Jurkat, Clone E6-1 (cell line): ENCODE results near the gene RBM24.
"Not testable (repeated sequence)": the region's sequence is repeated elsewhere in the genome, so short reads cannot be mapped to it uniquely, and the experiment has no call there.

ENCODE experiments used
- DNase-seq: peaks from one replicate; pipeline ENCODE4 v3.0.0-alpha.2; 2011; ENCODE audit warnings: low read depth, low spot score
- H3K4me3 ChIP-seq: 2 replicates; pipeline ENCODE4 v1.5.1; 2011; ENCODE audit warnings: mild to moderate bottlenecking, low read length, control low read depth, moderate library complexity

Gene RBM24

GRCh38 chr6:17281497-17282481 lies 628 bp downstream of the RBM24 start:
- no peak overlapping the region for H3K4me3 ChIP-seq
- DNase-seq = no peak

GRCh38 chr6:17283074-17283473 lies 1.9 kb downstream of the RBM24 start:
- no peak for DNase-seq
- H3K4me3 ChIP-seq = no peak overlapping the region

- no peak overlapping the region for H3K4me3 ChIP-seq
- DNase-seq = no peak
These were observed 8.5 kb downstream of the RBM24 start for GRCh38 chr6:17289630-17290061.

GRCh38 chr6:17291778-17292177 lies 10.6 kb downstream of the RBM24 start:
- no peak overlapping the region for H3K4me3 ChIP-seq
- DNase-seq = no peak

- H3K4me3 ChIP-seq = no peak overlapping the region
- no peak for DNase-seq
These were observed 11.5 kb downstream of the RBM24 start for GRCh38 chr6:17292600-17293133.

GRCh38 chr6:17293395-17293794 lies 12.2 kb downstream of the RBM24 start:
- no peak for DNase-seq
- H3K4me3 ChIP-seq = no peak overlapping the region

- H3K4me3 ChIP-seq = no peak overlapping the region
- DNase-seq = no peak
These were observed 16.3 kb downstream of the RBM24 start for GRCh38 chr6:17297271-17298080.

- H3K4me3 ChIP-seq = no peak overlapping the region
- no peak for DNase-seq
These were observed 17.1 kb downstream of the RBM24 start for GRCh38 chr6:17298257-17298656.

GRCh38 chr6:17299222-17299621 lies 18.1 kb downstream of the RBM24 start:
- no peak overlapping the region for H3K4me3 ChIP-seq
- DNase-seq = no peak

- no peak for DNase-seq
These were observed 18.6 kb downstream of the RBM24 start for GRCh38 chr6:17299750-17300149.

GRCh38 chr6:17300637-17301036 lies 19.5 kb downstream of the RBM24 start:
- no peak overlapping the region for H3K4me3 ChIP-seq
- no peak for DNase-seq

More at GRCh38 chr6:17299750-17300149, 18.6 kb downstream of the RBM24 start:
- H3K4me3 ChIP-seq = no peak overlapping the region

GRCh38 chr6:17303444-17303843 lies 22.3 kb downstream of the RBM24 start:
- H3K4me3 ChIP-seq = no peak overlapping the region

GRCh38 chr6:17305219-17306001 lies 24.2 kb downstream of the RBM24 start:
- DNase-seq = peak; percentile 19
- H3K4me3 ChIP-seq = no peak overlapping the region

More at GRCh38 chr6:17303444-17303843, 22.3 kb downstream of the RBM24 start:
- no peak for DNase-seq

- no peak for DNase-seq
These were observed 30.6 kb downstream of the RBM24 start for GRCh38 chr6:17311595-17312311.

GRCh38 chr6:17313238-17313637 lies 32.1 kb downstream of the RBM24 start:
- not testable (repeated sequence) for DNase-seq, H3K4me3 ChIP-seq

More at GRCh38 chr6:17311595-17312311, 30.6 kb downstream of the RBM24 start:
- no peak overlapping the region for H3K4me3 ChIP-seq

GRCh38 chr6:17313971-17314370 lies 32.8 kb downstream of the RBM24 start:
- no peak for DNase-seq
- H3K4me3 ChIP-seq = no peak overlapping the region

- H3K4me3 ChIP-seq = no peak overlapping the region
- no peak for DNase-seq
These were observed 34.1 kb downstream of the RBM24 start for GRCh38 chr6:17315262-17315661.

- H3K4me3 ChIP-seq = no peak overlapping the region
- DNase-seq = no peak
These were observed 37.4 kb downstream of the RBM24 start for GRCh38 chr6:17318435-17319165.
